Activated naive CD8-positive, alpha-beta T cell treated with anti-CD3 and anti-CD28 coated beads for 36 hours (primary cell): Measurements from ENCODE around the gene IGFBP7. TPM values are rescaled to one million over a fixed set of nuclear protein-coding genes. Genes with fewer than 3 reads are reported as not detected.

Experiments used
- DNase-seq: peaks from one replicate; pipeline ENCODE4 v3.0.0; 2021
- H3K27ac Mint-ChIP-seq: one replicate; pipeline ENCODE4 v1.8.0; 2022; ENCODE audit warnings: mild to moderate bottlenecking, moderate library complexity, mixed read lengths
- H3K27me3 Mint-ChIP-seq: one replicate; pipeline ENCODE4 v1.8.0; 2022; ENCODE audit warnings: mild to moderate bottlenecking, mixed read lengths
- H3K36me3 Mint-ChIP-seq: one replicate; pipeline ENCODE4 v1.8.0; 2021; ENCODE audit warnings: mild to moderate bottlenecking, mixed read lengths
- H3K4me1 Mint-ChIP-seq: one replicate; pipeline ENCODE4 v1.8.0; 2021; ENCODE audit warnings: mixed read lengths
- H3K4me3 Mint-ChIP-seq: one replicate; pipeline ENCODE4 v1.8.0; 2022; ENCODE audit warnings: mild to moderate bottlenecking, moderate library complexity, mixed read lengths
- H3K9me3 Mint-ChIP-seq: one replicate; pipeline ENCODE4 v1.8.0; 2022; ENCODE audit warnings: mixed read lengths
- total RNA-seq, 2 experiments: library from RNA; stranded (reverse); gene quantifications; one replicate each; pipeline ENCODE4 v1.2.3, GENCODE V29; 2021

Gene IGFBP7, protein sequence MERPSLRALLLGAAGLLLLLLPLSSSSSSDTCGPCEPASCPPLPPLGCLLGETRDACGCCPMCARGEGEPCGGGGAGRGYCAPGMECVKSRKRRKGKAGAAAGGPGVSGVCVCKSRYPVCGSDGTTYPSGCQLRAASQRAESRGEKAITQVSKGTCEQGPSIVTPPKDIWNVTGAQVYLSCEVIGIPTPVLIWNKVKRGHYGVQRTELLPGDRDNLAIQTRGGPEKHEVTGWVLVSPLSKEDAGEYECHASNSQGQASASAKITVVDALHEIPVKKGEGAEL
- total RNA-seq: not detected

GRCh38 chr4:57109847-57110639 is at the start of gene IGFBP7:
Gene IGFBP7, minus strand, starts transcription at chr4:57110385. Its CDS starts 34 bp downstream, at chr4:57110351.
- Mint-ChIP-seq H3K4me3 (peak within 1 kb of the TSS; percentile 72), H3K4me1 (peaks cover 9% of the 10 kb centered on the region), H3K27me3 (peaks cover 66% of the 10 kb centered on the region), H3K27ac (no peak within 1 kb of the TSS), H3K36me3 (no peaks in the 10 kb centered on the region), H3K9me3 (no peaks in the 10 kb centered on the region)
- DNase-seq: peak; percentile 9

GRCh38 chr4:57159866-57160265 is 49.7 kb upstream of the IGFBP7 start:
- Mint-ChIP-seq H3K4me3 (no peak overlapping the region), H3K9me3 (no peaks in the 10 kb centered on the region), H3K27me3 (peaks cover 25% of the 10 kb centered on the region), H3K4me1 (peaks cover 7% of the 10 kb centered on the region), H3K27ac (no peak overlapping the region), H3K36me3 (no peaks in the 10 kb centered on the region)
- no peak for DNase-seq

- peaks cover 23% of the 10 kb centered on the region for H3K27me3 Mint-ChIP-seq
- no peak for DNase-seq
- H3K4me1 Mint-ChIP-seq: peaks cover 2% of the 10 kb centered on the region
- no peak overlapping the region for H3K27ac Mint-ChIP-seq
- H3K36me3 Mint-ChIP-seq: no peaks in the 10 kb centered on the region
- no peaks in the 10 kb centered on the region for H3K9me3 Mint-ChIP-seq
- H3K4me3 Mint-ChIP-seq: no peak overlapping the region
Measured at GRCh38 chr4:57158762-57159161, 48.6 kb upstream of the IGFBP7 start.

DNA sequence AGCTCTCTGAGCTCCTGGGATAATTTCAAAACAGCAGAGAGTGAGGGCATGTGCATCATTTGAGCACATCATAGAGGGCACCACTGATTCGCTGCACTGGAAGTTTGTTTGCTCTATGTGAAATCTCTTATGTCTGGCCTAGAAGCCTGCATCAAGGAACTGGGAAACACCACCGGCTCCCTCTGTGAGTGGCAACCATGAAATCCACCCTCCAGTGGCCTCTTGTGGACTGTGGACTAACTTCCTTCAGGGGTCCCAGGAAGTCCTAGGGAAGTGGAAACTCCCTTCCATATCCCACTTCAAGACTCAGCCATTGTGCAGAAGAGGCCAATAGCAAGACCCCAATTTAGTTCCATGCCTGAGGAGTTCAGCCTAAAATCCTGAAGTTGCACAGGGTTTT is 48.0 kb upstream of the IGFBP7 start:
- Mint-ChIP-seq H3K27ac (no peak overlapping the region), H3K9me3 (no peaks in the 10 kb centered on the region), H3K27me3 (peaks cover 26% of the 10 kb centered on the region), H3K4me3 (no peak overlapping the region), H3K4me1 (no peaks in the 10 kb centered on the region), H3K36me3 (no peaks in the 10 kb centered on the region)
- no peak for DNase-seq

DNA sequence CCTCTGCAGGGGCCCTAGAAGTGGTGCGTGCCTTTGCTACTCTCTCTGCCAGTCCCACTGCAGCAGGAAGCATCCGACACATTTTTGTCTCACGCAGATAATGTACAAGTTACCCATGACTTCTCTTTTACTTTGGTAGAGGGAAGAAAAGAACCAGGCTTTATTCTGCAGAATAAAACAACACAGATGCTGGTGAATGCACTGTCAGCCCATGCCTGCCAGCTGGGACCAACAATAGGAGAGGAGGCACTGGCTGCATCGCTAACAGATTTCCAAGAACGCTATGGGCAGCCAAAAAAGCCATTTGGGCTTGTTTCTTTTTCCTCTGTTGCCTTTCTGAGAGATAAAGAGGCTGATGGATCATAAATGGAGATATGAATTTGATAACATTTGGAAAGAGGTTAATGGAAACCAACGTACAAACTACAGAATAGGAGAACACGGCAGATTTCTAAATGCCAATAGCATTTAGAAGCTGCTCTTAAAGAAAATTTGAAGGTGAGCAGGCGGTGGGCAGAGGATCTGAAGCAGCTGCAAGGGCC is 47.5 kb upstream of the IGFBP7 start:
- Mint-ChIP-seq H3K4me1 (no peaks in the 10 kb centered on the region), H3K27me3 (peaks cover 25% of the 10 kb centered on the region), H3K9me3 (no peaks in the 10 kb centered on the region), H3K4me3 (no peak overlapping the region), H3K27ac (no peak overlapping the region), H3K36me3 (no peaks in the 10 kb centered on the region)
- DNase-seq: no peak

- no peak for DNase-seq
- Mint-ChIP-seq H3K4me3 (no peak overlapping the region), H3K36me3 (no peaks in the 10 kb centered on the region), H3K27ac (no peak overlapping the region), H3K9me3 (no peaks in the 10 kb centered on the region), H3K4me1 (no peaks in the 10 kb centered on the region), H3K27me3 (peaks cover 22% of the 10 kb centered on the region)
Measured at GRCh38 chr4:57156242-57156990, 46.2 kb upstream of the IGFBP7 start.

DNA sequence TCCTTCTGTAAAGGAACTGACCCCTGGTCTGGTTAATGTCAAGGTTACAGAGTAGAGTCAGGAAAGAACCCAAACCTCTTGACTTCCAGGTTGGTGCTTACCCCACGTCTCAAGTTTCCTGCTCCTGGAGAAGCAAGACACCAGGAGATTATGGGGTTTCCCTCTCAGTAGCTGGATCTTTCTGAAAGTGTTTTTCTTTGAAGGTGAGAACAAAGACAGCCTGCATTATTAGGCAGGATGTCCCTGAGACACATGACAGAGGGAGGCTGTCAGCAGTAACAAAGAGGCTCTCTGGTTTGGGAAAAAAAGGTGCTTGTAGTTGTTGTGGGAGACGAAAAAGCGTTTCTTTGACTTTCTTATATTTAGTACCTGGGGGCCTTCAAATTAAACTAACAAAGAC is 44.7 kb upstream of the IGFBP7 start:
- H3K4me3 Mint-ChIP-seq: no peak overlapping the region
- H3K4me1 Mint-ChIP-seq: no peaks in the 10 kb centered on the region
- H3K9me3 Mint-ChIP-seq: no peaks in the 10 kb centered on the region
- no peak for DNase-seq
- H3K27me3 Mint-ChIP-seq: peaks cover 22% of the 10 kb centered on the region
- H3K36me3 Mint-ChIP-seq: no peaks in the 10 kb centered on the region
- no peak overlapping the region for H3K27ac Mint-ChIP-seq

DNA sequence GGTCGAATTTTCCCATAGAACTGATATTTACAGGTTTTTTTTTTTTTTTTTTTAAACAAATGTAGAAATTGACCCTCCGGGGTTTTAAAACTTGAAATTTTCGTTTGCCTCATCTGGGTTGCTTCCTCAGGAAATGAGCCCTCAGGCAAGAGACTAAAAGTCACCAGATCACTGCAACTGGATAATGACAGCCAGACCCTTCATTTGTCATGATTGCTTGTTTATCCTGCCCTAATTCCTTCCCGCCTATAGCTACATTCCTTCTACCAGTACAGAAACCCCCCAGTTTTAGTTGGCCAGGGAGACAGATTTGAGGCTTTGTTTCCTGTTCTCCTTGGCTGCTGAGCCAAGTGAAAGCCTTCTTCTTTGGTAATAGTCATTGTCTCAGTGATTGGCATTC is 44.0 kb upstream of the IGFBP7 start:
- H3K9me3 Mint-ChIP-seq: no peaks in the 10 kb centered on the region
- no peak overlapping the region for H3K27ac Mint-ChIP-seq
- peaks cover 22% of the 10 kb centered on the region for H3K27me3 Mint-ChIP-seq
- no peaks in the 10 kb centered on the region for H3K4me1 Mint-ChIP-seq
- no peak overlapping the region for H3K4me3 Mint-ChIP-seq
- DNase-seq: no peak
- H3K36me3 Mint-ChIP-seq: no peaks in the 10 kb centered on the region

GRCh38 chr4:57153207-57153606 is 43.0 kb upstream of the IGFBP7 start:
- no peaks in the 10 kb centered on the region for H3K9me3 Mint-ChIP-seq
- H3K4me1 Mint-ChIP-seq: no peaks in the 10 kb centered on the region
- no peak for DNase-seq
- peaks cover 27% of the 10 kb centered on the region for H3K27me3 Mint-ChIP-seq
- H3K36me3 Mint-ChIP-seq: no peaks in the 10 kb centered on the region
- H3K4me3 Mint-ChIP-seq: no peak overlapping the region
- H3K27ac Mint-ChIP-seq: no peak overlapping the region

GRCh38 chr4:57151481-57151880 is 41.3 kb upstream of the IGFBP7 start:
- Mint-ChIP-seq H3K9me3 (no peaks in the 10 kb centered on the region), H3K4me1 (no peaks in the 10 kb centered on the region), H3K27ac (no peak overlapping the region), H3K27me3 (peaks cover 23% of the 10 kb centered on the region), H3K36me3 (no peaks in the 10 kb centered on the region), H3K4me3 (no peak overlapping the region)
- no peak for DNase-seq

DNA sequence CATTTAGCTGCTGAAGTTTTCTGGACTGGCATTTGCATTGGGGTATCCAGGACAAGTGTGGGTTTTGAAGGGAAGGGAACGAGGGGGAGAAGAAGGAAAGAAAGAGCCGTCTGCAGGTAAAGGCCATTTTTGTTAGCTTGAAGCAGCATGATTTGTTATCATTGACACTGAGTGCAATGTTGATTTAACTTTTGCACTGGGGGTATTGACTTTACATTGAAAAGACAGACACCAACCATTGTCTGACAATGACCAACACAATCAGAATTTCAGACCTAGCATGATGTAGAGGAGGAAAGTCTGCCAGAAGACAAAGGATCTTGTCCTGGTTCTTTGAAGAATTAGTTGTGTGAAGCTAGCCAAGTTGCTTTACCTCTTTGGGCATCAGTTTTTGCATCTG is 39.6 kb upstream of the IGFBP7 start:
- H3K9me3 Mint-ChIP-seq: no peaks in the 10 kb centered on the region
- no peaks in the 10 kb centered on the region for H3K36me3 Mint-ChIP-seq
- H3K27me3 Mint-ChIP-seq: peaks cover 17% of the 10 kb centered on the region
- no peak overlapping the region for H3K27ac Mint-ChIP-seq
- H3K4me3 Mint-ChIP-seq: no peak overlapping the region
- no peak for DNase-seq
- H3K4me1 Mint-ChIP-seq: no peaks in the 10 kb centered on the region

DNA sequence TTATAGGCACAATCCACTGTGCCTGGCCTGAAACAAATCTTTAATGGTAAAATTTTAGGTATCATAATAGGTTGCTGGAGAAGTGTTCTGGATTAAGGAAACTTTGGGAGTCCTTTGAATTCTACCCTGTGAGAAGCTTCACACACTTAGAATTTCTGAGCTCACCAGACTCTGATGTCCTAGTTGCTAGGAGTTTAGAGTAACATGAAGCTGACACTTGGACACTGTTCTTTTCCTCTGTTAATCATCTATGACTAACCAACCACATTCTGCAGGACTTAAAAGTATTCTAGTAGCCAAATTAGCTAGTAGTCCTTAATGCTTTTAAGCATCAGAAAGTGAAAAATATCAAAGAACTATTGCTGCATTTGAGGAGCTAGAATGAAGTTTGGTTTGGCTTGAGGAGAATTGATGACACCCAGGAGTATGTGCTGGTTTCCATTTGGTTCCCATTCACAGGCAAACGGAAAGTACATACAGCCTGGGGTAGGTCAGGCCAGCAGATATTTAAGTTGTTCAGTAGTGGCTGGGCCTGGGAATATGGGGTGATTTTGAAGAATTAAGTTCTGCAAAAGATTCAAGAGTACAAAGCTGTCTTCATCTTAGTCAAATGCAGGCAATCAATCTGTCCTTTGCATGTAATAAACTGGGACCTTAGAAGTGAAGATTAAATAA is 38.8 kb upstream of the IGFBP7 start:
- Mint-ChIP-seq H3K4me1 (no peaks in the 10 kb centered on the region), H3K4me3 (no peak overlapping the region), H3K36me3 (no peaks in the 10 kb centered on the region), H3K27ac (no peak overlapping the region), H3K27me3 (peaks cover 12% of the 10 kb centered on the region), H3K9me3 (no peaks in the 10 kb centered on the region)
- DNase-seq: no peak

GRCh38 chr4:57148177-57148576 is 38.0 kb upstream of the IGFBP7 start:
- no peak overlapping the region for H3K27ac Mint-ChIP-seq
- no peaks in the 10 kb centered on the region for H3K9me3 Mint-ChIP-seq
- DNase-seq: no peak
- no peaks in the 10 kb centered on the region for H3K36me3 Mint-ChIP-seq
- no peaks in the 10 kb centered on the region for H3K4me1 Mint-ChIP-seq
- H3K4me3 Mint-ChIP-seq: no peak overlapping the region
- peaks cover 8% of the 10 kb centered on the region for H3K27me3 Mint-ChIP-seq

- Mint-ChIP-seq H3K9me3 (no peaks in the 10 kb centered on the region), H3K36me3 (no peaks in the 10 kb centered on the region), H3K4me1 (no peaks in the 10 kb centered on the region), H3K4me3 (no peak overlapping the region), H3K27ac (no peak overlapping the region), H3K27me3 (peaks cover 13% of the 10 kb centered on the region)
- DNase-seq: no peak
Measured at GRCh38 chr4:57147335-57148060, 37.3 kb upstream of the IGFBP7 start.
